ENCODE results near the gene SWI5. TPM values are rescaled to one million over a fixed set of nuclear protein-coding genes. Genes with fewer than 3 reads are reported as not detected.

SWI5 gene
- total RNA-seq (2011; cell fraction: chromatin; rRNA removed; ENCODE audit: low replicate concordance) = 31.0 and 60.5 TPM in 2 replicates
- 37.1 and 42.7 TPM in 2 replicates for total RNA-seq (2011; cell fraction: nucleolus; rRNA removed)
- total RNA-seq (2011; cell fraction: nucleoplasm; rRNA removed) = 33.4 and 47.4 TPM in 2 replicates
- total RNA-seq (2014; rRNA removed) (105 and 106 TPM in 2 replicates), total RNA-seq (2014; rRNA removed; fragmentation: Illumina TruSeq; extraction: Trizol) (82.6 and 86.7 TPM in 2 replicates), total RNA-seq (2015; rRNA removed; fragmentation: Illumina TruSeq; extraction: Trizol) (93.9 and 94.3 TPM in 2 replicates), total RNA-seq (2021) (72.3 and 77.3 TPM in 2 replicates), polyA plus RNA-seq (2011; rRNA removed) (121 and 145 TPM in 2 replicates), polyA plus RNA-seq (2014; fragmentation: Illumina TruSeq; extraction: Trizol) (95.9 and 104 TPM in 2 replicates), polyA plus RNA-seq (2014; fragmentation: Nextera tagmentation; extraction: Ambion mirVana) (100 to 1,000 TPM in 1 of 2 experiments, 10 to 100 TPM in 1; 62.8 to 133 TPM), polyA plus RNA-seq (2014; rRNA removed) (121 and 141 TPM in 2 replicates), polyA minus RNA-seq (2011; rRNA and poly(A)+ RNA removed) (51.5 and 51.7 TPM in 2 replicates), Bru-seq, nascent RNA (percentile 72 among the genes with signal in this experiment), BruChase-seq, experiment 1, labeled RNA remaining after a 2-hour chase (percentile 69 among the genes with signal in this experiment), BruChase-seq, experiment 2, labeled RNA remaining after a 6-hour chase (percentile 68 among the genes with signal in this experiment)
- 151 and 164 TPM in 2 replicates for polyA plus RNA-seq (2011; cell fraction: cytosol; rRNA removed)
- polyA plus RNA-seq (2011; cell fraction: nucleus; rRNA removed) = 39.9 and 61.7 TPM in 2 replicates
- 91.8 and 104 TPM in 2 replicates for polyA plus RNA-seq (2012)
- 22.0 and 22.2 TPM in 2 replicates for polyA minus RNA-seq (2011; cell fraction: cytosol; rRNA and poly(A)+ RNA removed)
- 11.6 and 14.9 TPM in 2 replicates for polyA minus RNA-seq (2011; cell fraction: nucleus; rRNA and poly(A)+ RNA removed)
- long read RNA-seq, experiment 1, transcript SWI5-203 (5 exons, 763 nt) = major isoform, 26 of 138 reads
- long read RNA-seq, experiment 1, transcript SWI5-201 (5 exons, 980 nt) = minor isoform, 7 of 138 reads
- long read RNA-seq, experiment 1, partial matches to known transcripts = 100 of 138 reads
- long read RNA-seq, experiment 1, other reads (novel, unspliced or antisense) = 4 of 138 reads
- long read RNA-seq, experiment 2, transcript SWI5-203 (5 exons, 763 nt) = major isoform, 58 of 72 reads
- long read RNA-seq, experiment 2, partial matches to known transcripts = 6 of 72 reads
- long read RNA-seq, experiment 2, other reads (novel, unspliced or antisense) = 4 of 72 reads
- long read RNA-seq, experiment 3, transcript SWI5-203 (5 exons, 763 nt) = major isoform, 49 of 63 reads
- long read RNA-seq, experiment 3, transcript SWI5-201 (5 exons, 980 nt) = minor isoform, 7 of 63 reads
- long read RNA-seq, experiment 3, partial matches to known transcripts = 2 of 63 reads
- long read RNA-seq, experiment 3, other reads (novel, unspliced or antisense) = 4 of 63 reads

DNA sequence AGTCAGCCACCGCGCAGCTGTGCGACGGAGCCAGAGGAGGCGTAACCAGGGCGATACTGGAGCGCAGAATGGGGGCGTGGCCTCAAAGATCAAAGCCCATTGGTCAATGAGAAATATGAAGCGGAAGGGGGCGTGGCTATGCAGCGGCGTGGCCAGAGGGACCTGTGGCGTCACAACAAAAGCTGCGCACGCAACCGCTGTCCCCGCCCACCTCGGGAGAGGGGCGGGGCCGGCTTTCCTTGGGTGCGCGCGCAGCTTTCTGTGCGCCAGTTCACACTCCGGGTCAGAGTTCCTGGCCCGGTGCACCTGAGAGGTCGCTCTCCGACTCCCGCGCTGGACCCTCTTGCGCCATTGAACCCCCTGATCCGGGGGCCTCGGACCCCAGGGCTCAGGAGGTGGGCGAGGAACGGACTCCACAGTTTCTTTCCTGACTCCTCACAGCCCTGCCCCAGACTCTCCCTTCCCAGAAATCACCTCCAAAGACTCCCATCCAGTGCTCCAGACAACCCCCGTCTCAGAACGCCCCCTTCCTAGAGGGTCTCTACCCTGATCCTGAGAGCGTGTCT lies at the start of gene SWI5:
SWI5 (plus strand) TSS at position 269 of the 566 bp plus-strand sequence.
- Histone ChIP-seq H3K4me2 (ENCODE audit: insufficient read depth, low read length) (peak within 1 kb of the TSS; percentile 98), H3K36me3 (ENCODE audit: control insufficient read depth, insufficient read depth, low read length) (peaks cover 39% of the 10 kb centered on the region), H3K27ac (ENCODE audit: extremely low read depth, low read depth, low read length) (peak within 1 kb of the TSS; percentile 90), H4K20me1 (replicated peaks; ENCODE audit: control insufficient read depth, insufficient read depth, low read length) (no peaks in the 10 kb centered on the region; the same call in 1 of the 2 replicates), H2AFZ (ENCODE audit: low read depth, low read length) (peak within 1 kb of the TSS; percentile 86), H3K27me3 (ENCODE audit: control insufficient read depth in 2 of 2, insufficient read depth in 2 of 2, low read length in 2 of 2) (no peaks in the 10 kb centered on the region), H3K9me1 (ENCODE audit: control insufficient read depth, insufficient read depth, low read length) (no peaks in the 10 kb centered on the region), H3K79me2 (ENCODE audit: control insufficient read depth, insufficient read depth, low read length) (peaks cover 44% of the 10 kb centered on the region), H3K4me3 (peak within 1 kb of the TSS; percentile 85), H3K9me3 (replicated peaks; ENCODE audit: control insufficient read depth, insufficient read depth, low read depth, low read length) (0 out of 2 replicates have a peak, but pooled peaks cover 2% of the 10 kb centered on the region), H3K4me1 (replicated peaks in 1 of 2; ENCODE audit: control insufficient read depth in 2 of 2, insufficient read depth in 2 of 2, low read length in 2 of 2) (peaks cover 40 to 53% of the 10 kb centered on the region in 2 experiments), H3K9ac (ENCODE audit: insufficient read depth in 1 of 2, low read depth in 2 of 2, low read length in 2 of 2) (peak within 1 kb of the TSS; percentile 94 to 96)
- intact Hi-C loops (cut with micrococcal nuclease) (loop anchor here (1.0 to 10.0 kb wide), 7 partner anchors 25 to 409 kb away; partner anchors contain the start of genes BBLN, CIZ1, COQ4 and DNM1), in situ Hi-C loops (cut with MboI) (loop anchor here (25.0 kb wide), 1 partner anchor 1511 kb away; no protein-coding TSS in a partner anchor)
- peak; percentile 100 for DNase-seq (ENCODE audit: extremely low read depth in 1 of 4, low spot score in 3 of 4)
- WGBS (ENCODE audit: insufficient coverage, low coverage, missing lambda C conversion rate) = 1% methylated on average over 38 of the region's 38 CpGs
- TSS peak; percentile 58 for BruUV-seq (replicated peaks)
- ChIA-PET CTCF (ENCODE audit: low intra/inter-chr PET ratio) (interaction anchor here (0.6 kb wide), 1 partner anchor 1602 kb away, joined by 3 read pairs; no protein-coding TSS in a partner anchor), POLR2A (interaction anchor here (0.6 to 3.0 kb wide), 18 partner anchors 9 to 1611 kb away, joined by 3 to 35 read pairs (median 4); partner anchors contain the start of genes CIZ1 and URM1)
- peak; percentile 95 for ATAC-seq
- FAIRE-seq = peak; percentile 99
- TF ChIP-seq OTX1 (CRISPR knock-in tag; IDR thresholded peaks at IDR 0.05) = no peak
- TF ChIP-seq EHMT2 (IDR thresholded peaks at IDR 0.05) = no peak
- TF ChIP-seq CEBPB (tag; IDR thresholded peaks at IDR 0.05) = no peak
- TF ChIP-seq KLF13 (tag; IDR thresholded peaks at IDR 0.05; ENCODE audit: borderline replicate concordance, low read depth) = peak; percentile 97
- TF ChIP-seq MECOM (CRISPR knock-in tag; IDR thresholded peaks at IDR 0.05) = no peak
- TF ChIP-seq ZNF764 (CRISPR knock-in tag; IDR thresholded peaks at IDR 0.05; ENCODE audit: low read depth) = 0 out of 2 replicates have a peak, but pooled peaks have one; percentile 67
- TF ChIP-seq KAT7 (CRISPR knock-in tag; IDR thresholded peaks at IDR 0.05; ENCODE audit: borderline replicate concordance) = no peak
- peak; percentile 77 for TF ChIP-seq RBBP5 (IDR thresholded peaks at IDR 0.05; ENCODE audit: borderline replicate concordance, insufficient read depth, low read length, poor library complexity, severe bottlenecking)
- TF ChIP-seq DMBX1 (CRISPR knock-in tag; IDR thresholded peaks at IDR 0.05; ENCODE audit: borderline replicate concordance) = peak; percentile 58; the same call in 1 of the 2 replicates
- no peak for TF ChIP-seq GATA2 (CRISPR knock-in tag; IDR thresholded peaks at IDR 0.05)
- peak; percentile 43; the same call in 1 of the 2 replicates for TF ChIP-seq JUN (IDR thresholded peaks at IDR 0.05; ENCODE audit: borderline replicate concordance, low read depth, low read length)
- TF ChIP-seq JUN (CRISPR knock-in tag; IDR thresholded peaks at IDR 0.05; ENCODE audit: borderline replicate concordance) = no peak
- TF ChIP-seq ATF1 (CRISPR knock-in tag; IDR thresholded peaks at IDR 0.05) = no peak
- peak; percentile 55 for TF ChIP-seq ATF1 (tag; IDR thresholded peaks at IDR 0.05)
- no peak for TF ChIP-seq BACH1 (tag; IDR thresholded peaks at IDR 0.05)
- TF ChIP-seq ZNF263 (CRISPR knock-in tag; IDR thresholded peaks at IDR 0.05; ENCODE audit: borderline replicate concordance) = no peak
- TF ChIP-seq SUPT5H (IDR thresholded peaks at IDR 0.05) = no peak
- peak; percentile 93 for TF ChIP-seq PHF8 (IDR thresholded peaks at IDR 0.05; ENCODE audit: borderline replicate concordance, low read length)
